HG03064 (cell line): Measurements from ENCODE around the gene PROCA1.

Source experiments
- ATAC-seq: cut with Tn5 transposase; IDR thresholded peaks from one replicate; pipeline ENCODE4 v1.9.1; 2021; ENCODE audit warnings: low read depth; ENCODE audit not compliant: unreplicated experiment

PROCA1 gene

DNA sequence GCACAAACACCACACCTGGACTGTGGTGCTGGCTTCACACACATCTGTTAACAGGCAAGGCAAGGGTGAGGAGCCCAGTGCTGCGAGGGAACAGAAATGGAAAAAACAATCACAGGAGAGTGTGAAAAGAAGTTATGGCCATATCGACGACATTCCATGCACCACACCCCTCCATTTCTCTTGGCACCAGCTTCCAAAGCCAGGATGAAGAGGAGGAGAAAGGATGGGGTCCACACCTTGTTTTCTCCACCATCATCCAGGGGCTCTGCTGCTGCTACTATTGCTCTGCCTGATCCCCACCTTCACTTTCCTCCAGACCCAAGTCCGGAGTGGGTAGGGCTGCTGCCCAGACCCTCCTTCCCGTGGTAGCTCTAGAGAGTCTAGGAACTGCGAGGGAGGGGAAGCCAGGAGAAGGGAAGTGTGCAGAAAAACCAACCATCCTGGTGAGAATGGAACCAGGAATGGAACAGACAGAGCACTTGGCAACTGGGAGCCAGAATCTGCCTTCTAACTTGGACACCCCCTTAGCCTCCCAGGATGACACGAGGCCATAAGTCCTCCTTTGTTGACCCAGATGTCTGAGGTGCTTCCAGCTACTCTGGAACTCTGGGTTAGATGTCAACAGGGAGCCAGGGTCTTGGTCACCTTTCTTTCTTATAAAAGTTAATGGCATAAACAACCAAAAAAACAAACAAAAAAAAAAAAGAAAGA, 1.2 kb upstream of the PROCA1 start:
- ATAC-seq: no peak

DNA sequence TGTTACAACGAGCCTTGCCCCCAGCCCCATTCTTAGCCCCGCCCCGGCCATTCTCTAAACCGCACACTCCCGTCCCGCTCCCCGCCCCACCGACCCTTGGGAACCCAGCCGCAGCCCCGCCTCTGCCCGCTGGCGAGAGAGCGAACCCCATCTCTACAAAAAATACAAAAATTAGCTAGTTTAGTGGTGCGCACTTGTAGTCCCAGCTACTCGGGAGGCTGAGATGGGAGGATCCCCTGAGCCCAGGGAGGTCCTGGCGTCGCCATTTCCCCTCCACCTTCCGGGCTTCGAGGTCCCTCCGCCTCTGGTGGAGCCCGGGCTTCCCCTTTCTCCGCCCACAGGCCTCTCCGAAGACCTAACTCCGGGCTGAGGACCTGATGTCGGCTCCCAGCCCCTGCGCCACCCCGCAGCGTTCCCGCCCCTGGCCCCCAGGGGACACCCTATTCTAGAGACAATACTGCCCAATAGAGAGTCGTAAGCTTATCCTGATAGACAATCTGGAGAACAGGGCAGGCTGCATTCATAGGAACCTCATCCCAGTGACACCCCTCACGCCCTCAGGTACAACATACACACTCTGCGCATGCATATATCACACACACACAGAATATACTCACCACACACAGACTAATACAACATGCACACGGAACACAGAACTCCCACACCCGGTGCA, 480 bp upstream of the PROCA1 start:
- no peak for ATAC-seq

DNA sequence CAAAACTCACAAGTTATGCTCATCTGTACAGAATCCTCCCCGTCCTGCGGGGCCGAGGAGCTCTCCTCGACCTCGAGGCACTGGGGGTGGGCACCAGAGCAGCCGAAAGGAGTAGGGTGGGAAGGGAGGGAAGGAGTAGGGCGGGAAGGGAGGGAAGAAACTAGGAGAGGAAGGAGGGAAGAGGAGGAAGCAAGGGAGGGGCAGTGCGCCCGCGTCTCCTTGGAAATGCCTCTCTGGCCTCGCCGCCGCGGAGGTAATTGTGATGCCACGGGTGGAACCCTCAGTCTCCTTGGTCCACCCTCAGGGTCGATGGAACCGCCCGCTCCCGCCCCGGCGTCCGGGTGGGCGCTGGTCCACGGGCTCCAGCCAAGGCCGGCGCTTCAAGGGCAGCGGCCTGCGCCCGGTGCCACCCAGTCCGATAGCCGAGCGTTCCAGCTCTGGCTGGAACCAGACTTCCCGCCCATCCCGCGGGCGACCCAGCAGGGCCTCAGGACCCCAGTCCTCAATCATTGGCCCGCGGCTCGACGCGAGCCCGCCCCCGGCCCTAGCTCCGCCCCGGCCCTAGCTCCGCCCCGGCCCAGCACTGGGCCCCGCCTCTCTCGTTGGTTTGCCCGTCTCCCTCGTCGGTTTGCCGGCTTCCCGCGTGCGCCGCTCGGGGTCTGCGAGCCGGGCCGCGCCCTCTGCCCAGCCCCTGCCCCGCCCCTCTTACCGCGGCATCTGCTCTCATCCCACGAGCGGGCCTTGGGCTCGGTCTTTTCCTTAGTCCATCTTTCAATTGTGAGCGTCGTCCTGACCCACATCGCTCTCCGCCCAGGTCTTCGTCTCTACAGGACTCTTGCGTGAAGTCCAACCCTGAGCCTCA, 596 bp downstream of the PROCA1 start:
- ATAC-seq: no peak

DNA sequence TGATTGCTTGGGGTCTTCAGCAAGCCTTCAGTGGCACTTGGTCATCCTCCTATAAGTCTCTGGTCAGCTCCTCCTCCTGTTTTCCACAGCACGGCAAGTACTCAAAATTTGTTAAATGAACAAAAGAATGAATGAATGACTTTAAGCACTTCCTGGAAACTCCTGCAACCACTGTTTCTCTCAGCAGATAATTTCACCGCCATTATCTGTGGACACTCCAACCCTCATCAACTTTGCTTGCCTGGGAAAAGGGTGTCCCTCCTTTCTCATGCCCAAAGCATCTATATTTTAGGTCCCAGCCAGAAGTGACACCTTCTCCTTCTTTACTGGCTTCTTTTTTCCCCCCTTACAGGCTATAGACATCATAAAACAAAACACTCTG, 4.4 kb downstream of the PROCA1 start:
- no peak for ATAC-seq

DNA sequence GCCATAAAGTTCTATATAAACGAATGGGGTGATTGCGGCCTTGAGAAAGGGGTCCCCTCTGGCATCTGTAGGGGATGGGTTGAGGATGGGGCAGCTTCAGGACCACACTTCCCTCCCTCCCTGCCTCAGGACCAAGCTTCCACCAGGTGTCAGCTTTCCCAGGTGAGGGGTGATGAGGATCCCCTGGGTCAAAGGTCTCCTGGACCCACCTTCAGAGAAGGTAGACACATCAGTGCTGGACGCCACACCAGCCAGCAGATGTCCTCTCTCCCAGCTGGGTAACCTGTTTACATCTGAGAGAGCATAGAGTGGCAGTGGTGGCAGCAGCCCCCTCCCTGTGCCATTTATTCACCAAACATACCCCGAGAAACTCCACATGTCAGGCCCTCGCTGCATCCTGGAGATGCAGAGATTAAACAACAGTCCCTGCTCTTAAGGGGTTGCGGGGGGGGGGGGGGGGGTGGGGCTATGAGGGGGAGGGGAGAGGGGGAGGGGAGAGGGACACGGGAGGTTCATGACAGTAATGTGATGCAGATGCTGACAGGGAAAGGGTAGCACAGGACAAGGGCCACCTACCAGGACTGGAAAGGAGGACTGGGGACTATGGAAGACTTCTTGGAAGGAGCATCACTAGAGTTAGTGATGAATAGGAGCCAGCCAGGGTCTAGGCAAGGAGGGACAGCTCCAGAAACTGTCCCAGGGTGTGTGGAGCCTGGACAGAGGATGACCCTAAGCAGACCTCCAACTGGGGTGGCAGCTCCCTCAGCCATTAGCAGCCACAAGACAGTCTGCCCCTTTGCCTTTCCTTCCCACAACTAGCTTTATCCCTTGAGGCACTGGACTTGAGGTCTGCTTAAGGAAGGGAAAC, 5.0 kb downstream of the PROCA1 start:
- no peak for ATAC-seq

DNA sequence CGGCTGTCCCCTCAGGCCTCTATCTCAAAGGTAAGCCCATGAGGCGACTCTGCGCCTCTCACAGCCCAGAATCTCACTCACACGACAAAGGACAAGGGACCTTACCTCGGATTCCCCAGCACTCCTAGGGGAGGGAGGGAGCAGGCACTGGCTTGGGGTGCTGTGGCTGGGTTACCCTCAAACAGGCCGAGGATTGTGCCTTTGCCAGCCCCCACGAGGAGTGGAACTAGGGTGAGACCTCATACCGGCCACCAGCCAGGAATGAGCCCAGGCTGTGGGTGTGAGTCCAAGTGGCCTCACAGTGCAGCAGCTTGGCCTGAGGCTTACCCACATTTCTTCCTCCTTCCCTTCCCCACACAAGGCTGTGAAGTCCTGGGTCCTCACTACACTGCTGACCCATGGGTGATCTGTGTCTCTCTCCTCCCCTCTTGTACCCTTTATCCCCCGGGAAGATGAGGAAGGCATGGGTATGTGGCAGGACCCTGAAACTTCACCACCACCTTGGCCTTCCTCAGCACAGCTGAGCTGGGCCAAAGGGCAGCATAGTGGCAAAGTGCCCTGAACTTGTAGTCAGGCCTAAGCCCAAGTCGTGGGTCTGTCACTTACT, 5.9 kb downstream of the PROCA1 start:
- ATAC-seq: no peak

DNA sequence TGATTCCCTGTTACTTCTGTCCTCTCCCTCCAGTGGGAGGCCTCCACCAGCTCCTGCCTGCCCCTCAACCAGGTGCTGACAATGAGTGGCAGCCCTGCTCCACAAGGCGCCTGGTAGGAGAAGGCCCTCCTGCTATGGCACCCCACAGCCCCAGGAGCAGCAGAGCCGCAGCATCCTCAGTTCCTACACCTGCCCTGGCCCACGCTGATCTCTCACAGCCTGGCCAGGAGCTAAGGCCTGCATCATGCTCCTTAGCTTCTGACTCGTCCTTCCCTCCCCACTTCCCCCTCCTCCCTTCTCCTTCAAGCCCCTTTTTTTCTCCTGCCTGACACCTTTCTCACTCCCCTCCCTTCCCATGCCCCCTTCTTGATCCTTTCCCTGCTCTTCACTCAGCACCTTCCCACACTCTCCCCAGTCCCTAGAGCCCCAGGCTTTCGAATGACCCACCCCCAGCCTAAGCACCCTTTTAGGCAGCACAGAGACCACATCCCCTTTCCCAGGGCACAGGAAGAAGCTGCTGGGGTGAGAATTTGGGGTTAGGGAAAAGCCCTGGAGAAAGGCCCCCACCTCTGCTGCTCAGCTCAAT, 6.5 kb downstream of the PROCA1 start:
- ATAC-seq: no peak

DNA sequence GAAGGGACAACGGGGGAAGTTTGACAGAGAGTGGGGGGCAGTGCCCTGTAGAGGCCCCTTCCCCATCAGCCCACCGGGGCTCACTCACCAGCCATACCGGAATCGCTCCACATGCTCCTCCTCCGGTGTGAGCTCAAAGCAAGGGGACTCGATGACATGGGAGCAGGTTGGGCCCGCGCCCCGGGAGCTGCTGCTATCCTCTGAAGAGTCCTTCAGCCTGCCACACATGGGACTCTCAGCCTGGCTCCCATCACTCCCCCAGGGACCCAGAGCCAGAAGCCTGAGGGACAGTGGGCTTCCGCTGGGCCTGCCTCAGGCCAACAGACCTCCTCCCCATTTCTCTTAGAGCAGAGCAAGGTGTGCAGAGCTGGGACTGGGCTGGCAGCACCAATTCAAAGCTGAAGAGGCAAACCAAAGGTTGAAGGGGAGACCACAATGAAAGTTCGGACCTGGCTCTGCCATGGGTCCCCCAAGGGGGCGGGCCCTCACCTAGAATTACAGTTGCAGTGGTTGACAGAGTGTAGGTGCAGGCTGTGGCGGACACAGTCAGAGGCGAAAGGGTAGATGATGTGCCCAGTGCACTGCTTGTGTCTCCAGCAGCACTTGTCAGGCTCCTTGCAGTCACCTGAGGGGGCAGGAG, 7.3 kb downstream of the PROCA1 start:
- no peak for ATAC-seq

DNA sequence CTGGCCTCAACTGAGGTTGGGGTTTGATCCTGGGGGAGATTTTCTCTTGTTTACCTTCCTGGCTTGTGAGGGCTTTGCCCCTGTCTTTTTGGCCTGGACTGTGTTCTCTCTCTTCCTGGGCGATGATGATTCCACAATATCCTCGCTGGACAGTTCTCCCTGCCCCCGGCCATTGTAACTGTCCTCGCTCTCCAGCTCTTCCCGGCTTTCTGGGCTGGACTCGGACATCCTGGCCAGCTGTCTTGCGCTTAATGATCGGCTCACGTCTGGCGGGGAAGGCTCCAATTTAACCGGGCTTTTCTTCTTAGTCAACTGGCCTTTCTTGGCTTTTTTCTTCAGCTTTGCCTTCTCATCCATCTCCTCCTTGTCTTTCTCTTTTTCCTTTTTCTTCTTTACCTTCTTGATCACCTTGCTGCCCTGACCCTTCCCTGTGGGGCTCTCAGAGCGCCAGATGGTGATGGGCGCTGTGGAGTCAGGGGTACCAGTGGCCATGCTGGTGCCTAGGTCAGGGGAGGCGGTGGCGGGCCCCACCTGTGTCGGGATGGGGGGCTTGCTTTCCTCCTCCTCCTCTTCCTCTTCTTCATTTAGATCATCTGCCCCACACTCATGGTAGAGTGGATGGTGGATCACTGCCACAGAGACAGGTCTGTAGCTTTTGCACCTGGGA, 8.0 kb downstream of the PROCA1 start:
- ATAC-seq: no peak

DNA sequence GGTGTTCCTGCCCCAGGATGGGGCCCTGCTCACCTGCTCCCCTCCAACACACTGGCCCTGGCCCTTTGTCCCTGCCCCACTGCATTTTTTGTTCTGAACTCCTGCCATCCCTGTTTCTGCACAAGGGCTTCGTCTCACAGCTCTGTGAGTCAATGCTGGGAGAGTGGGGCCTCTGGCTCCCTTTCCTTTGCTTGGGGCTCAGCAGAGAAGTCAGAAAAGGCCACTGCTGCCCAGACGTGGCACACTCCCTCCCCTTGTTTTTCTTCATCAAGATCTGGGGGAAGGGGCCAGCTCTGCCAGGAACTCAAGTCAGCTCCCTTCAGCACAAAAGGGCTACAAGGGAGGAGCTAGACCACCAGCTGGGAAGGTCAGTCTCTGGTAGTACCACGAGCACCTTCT, 8.9 kb downstream of the PROCA1 start:
- ATAC-seq: no peak

DNA sequence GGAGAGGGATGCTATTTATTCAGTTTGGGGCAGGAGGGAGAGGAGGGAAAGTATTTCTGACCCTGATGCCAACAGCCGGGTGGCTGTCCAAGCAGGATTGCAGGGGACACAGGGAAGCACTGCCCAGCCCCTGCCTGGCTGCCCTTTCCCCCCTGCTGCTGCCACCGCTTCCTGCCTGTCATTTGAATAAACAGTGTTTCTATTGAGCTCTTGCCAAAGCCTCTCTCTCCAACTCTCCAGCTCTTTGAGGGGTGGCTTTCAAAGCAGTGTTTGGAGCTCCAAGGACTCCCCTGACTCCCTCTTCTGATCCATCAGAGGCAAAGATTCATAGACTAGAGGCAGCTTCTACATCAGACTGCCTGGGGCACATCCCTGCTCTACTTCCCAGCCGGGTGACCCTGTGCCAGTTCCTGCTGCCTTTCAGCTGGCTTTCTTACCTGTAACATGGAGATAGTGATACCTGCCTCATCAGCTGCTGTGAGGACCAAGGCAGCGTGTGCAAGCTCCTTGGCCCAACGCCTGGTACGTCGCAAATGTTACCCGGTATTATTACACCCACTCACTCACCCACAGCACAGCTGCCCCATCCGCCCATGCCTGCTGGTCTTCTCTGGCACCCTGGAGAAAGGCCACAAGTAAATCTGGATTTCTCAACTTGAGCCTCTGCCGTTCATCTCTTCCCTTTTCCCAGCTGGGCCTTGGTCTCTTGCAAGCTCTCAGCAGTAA, 9.5 kb downstream of the PROCA1 start:
- ATAC-seq: no peak

DNA sequence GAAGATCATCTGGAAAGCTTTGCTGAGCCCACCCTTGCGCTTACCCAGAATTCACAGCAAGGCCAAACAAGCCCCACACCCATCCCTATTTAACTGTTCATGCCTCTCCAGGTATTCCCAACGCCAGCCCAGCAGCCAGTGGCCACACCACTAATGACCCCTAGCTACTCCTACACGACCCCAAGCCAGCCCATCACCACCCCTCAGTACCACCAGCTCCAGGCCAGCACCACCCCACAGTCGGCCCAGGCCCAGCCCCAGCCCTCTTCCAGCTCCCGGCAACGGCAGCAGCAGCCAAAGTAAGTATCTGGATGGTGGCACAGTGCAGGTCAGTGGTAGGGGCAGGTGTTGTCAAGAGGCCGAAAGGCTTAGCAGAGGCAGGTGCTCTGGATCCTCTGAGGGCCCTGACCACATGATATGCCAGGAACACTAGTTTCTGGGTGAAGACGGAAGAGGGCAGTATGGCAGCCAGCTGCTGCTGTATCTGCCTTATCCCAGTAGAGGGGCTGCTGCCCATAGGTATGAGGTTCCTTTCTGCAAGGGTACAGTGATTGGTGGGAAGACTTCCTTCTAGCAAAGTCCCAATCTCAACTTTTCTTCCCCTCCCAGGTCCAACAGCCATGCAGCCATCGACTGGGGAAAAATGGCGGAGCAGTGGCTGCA, 10.7 kb downstream of the PROCA1 start:
- no peak for ATAC-seq

DNA sequence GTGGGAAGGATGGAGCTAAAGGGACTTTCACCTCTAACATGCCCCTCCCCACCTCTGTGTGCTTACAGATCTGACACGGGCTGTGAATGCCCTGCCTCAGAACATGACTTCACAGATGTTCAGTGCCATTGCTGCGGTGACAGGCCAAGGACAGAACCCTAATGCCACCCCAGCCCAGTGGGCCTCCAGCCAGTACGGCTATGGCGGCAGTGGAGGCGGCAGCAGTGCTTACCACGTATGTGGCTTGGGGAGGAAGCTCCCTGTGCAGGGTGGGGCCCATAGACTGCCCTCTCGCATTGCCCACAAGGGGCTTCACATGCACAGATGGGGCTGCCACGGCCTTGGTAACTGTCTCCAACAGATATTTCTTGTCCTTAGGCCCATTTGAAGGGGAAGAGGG, 11.4 kb downstream of the PROCA1 start:
- no peak for ATAC-seq

DNA sequence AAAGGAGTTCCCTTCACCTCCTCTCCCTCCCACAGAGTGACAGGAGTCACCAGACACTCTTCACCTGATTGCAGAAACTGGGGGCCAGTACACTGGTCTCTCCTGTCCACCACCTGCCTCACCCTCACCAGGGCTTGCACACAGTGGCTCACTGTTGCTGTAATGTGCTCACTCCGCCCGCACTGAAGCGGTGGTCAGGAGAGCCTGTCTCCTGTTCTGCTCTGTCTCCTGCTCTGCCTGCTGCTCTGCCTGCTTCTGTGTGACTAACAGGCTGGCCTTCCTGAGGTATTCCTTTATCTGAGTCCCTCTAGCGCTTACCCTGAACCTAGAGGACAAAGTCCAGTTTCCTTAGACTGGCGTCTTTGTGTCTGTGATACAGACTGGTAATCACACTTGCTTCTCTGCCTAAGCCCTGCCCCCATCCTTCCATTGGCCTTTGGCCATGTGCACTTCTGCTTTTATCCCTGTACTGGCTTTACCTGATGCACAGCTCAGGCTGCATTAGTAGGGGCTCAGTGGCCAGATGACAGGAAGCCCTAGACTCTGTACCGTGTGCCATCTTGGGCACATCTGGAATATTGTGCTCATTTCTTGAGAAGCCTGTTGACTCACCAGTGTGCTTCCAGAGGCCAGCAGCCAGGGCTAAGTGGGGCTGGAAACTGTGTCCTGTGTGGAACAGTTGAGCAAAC, 13.3 kb downstream of the PROCA1 start:
- ATAC-seq: no peak

DNA sequence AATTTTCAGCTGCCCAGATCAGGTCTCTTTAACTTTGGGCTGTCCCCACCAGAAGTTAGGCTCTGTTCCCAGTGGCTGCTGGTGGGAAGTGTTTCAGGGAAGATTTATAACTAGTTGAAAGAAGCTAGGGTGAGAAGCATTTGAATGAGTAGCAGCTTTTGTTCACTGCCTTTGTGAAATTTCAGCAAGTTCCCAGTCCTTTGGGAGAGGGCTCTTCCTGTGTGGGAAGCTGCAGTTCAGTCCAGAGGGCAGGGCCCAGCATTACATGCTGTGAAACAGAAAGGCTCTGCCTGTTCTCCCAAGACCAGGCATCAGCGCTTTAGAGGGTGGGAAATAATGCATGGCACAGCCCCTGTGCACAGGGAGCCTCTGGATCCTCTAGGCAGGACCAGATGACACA, 17.8 kb downstream of the PROCA1 start:
- no peak for ATAC-seq

DNA sequence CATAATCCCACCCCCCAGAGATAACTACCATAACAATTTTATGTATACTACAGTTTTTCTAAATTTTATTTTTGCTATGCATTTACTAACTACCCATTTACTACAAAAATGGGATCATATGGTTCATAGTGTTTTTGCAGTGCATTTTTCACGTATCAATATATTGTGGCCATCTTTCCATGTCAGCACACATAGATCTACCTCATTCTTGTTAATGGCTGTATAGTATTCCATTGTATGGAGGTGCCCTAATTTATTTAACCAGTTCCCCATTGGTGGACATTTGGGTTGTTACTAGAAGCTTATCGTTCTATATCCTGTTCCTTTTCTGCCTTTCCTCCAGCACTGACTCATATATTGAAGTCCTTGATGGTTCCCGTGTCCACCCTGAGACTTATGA, 22.7 kb downstream of the PROCA1 start:
- no peak for ATAC-seq

DNA sequence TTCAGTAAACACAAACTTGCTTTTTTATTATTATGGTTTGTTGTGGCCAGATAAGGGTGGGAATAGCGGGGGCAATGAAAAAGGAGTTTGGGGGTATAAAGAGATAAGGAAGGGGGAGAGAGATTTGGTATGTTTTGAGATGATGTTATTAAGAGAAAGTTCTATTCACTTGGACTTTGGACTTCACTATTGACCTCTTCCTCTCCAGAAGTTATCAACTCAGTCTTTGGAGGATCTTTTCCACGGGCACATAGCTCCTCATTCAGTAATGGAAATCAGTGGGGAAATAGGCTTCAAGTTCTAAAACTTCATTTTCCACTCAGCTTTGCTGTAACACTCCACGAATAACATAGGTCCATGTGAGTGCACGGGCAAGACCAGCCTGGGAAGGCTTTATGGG, 23.2 kb downstream of the PROCA1 start:
- no peak for ATAC-seq
